HepG2 (cell line): ENCODE measurements around the gene USP27X. TPM values are rescaled to one million over a fixed set of nuclear protein-coding genes. Genes with fewer than 3 reads are reported as not detected.

Experiments
- ATAC-seq: fragments of 200-7000 bp; cut with Tn5 transposase; 3 replicates; pipeline ENCODE4 v1.9.1; 2020; ENCODE audit warnings: mild to moderate bottlenecking, moderate library complexity
- BruUV-seq: library from RNA; stranded (reverse); fragments of 400-500 nt; replicated peaks from 2 replicates; lab custom pipeline; 2021; lab: Mats Ljungman, UMichigan
- CTCF ChIA-PET: fragments of 300-600 bp; formaldehyde crosslinking; extraction: SDS; loops from one replicate; lab custom pipeline; 2021; ENCODE audit warnings: low total read pairs, inconsistent platforms, low intra/inter-chr PET ratio; lab: Yijun Ruan, JAX
- POLR2A ChIA-PET: fragments of 350-600 bp; sonication (Branson Sonifier 250); formaldehyde crosslinking; loops from one replicate; lab custom pipeline; 2020; ENCODE audit warnings: antibody characterized with exemption, inconsistent platforms; lab: Yijun Ruan, JAX
- DNase-seq: peaks from one replicate; pipeline ENCODE4 v3.0.0-alpha.2; 2015; ENCODE audit warnings: low spot score
- FAIRE-seq: peaks from 3 replicates; lab custom pipeline; 2011; peaks lifted over from hg19 to GRCh38; lab: Jason Lieb, UNC
- H2AFZ ChIP-seq: one replicate; pipeline ENCODE4 v1.6.1; 2011; ENCODE audit warnings: low read length, inconsistent platforms
- H3K27ac ChIP-seq: fragments of 300-600 bp; 3 replicates; pipeline ENCODE4 v1.8.0; 2011; ENCODE audit warnings: mixed run types, mild to moderate bottlenecking, mixed read lengths, low read length, inconsistent platforms; ENCODE audit not compliant: insufficient read depth; ENCODE audit errors: extremely low read length
- H3K27me3 ChIP-seq, 2 experiments: fragments of 200-600 bp in 1 of 2; 2 replicates in 1 of 2; 3 replicates in 1 of 2; pipeline versions ENCODE4 v1.6.0 to v1.8.0; 2011; ENCODE audit warnings: low read length in 2 of 2, mild to moderate bottlenecking in 2 of 2, moderate library complexity in 2 of 2, inconsistent platforms in 1 of 2; ENCODE audit not compliant: insufficient read depth in 2 of 2, control insufficient read depth in 1 of 2
- H3K36me3 ChIP-seq, 2 experiments: fragments of 200-600 bp in 1 of 2; replicated peaks in 1 of 2; 2 replicates in 1 of 2; 3 replicates in 1 of 2; pipeline versions ENCODE4 v1.5.1 to v1.8.0; 2011; ENCODE audit warnings: low read length in 2 of 2, inconsistent platforms in 1 of 2; ENCODE audit not compliant: insufficient read depth in 2 of 2, control insufficient read depth in 1 of 2
- H3K4me1 ChIP-seq: 2 replicates; pipeline ENCODE4 v1.5.1; 2012; ENCODE audit warnings: low read length, inconsistent platforms; ENCODE audit not compliant: insufficient read depth
- H3K4me2 ChIP-seq: 2 replicates; pipeline ENCODE4 v1.6.0; 2011; ENCODE audit warnings: low read depth, low read length, inconsistent platforms
- H3K4me3 ChIP-seq, 3 experiments: fragments of 200-600 bp in 1 of 3; sonication (generic), shearing (Covaris generic) in 1 of 3; replicated peaks in 1 of 3; 2 replicates each; pipeline ENCODE4 v1.5.1; 2011 to 2016; ENCODE audit warnings: low read length in 3 of 3, inconsistent platforms in 2 of 3, low read depth in 2 of 3, mild to moderate bottlenecking in 2 of 3, control low read depth in 1 of 3, mixed read lengths in 1 of 3; ENCODE audit not compliant: insufficient read depth in 1 of 3
- H3K79me2 ChIP-seq: one replicate; pipeline ENCODE4 v1.6.1; 2011; ENCODE audit warnings: low read length, inconsistent platforms; ENCODE audit not compliant: insufficient read depth
- H3K9ac ChIP-seq: 2 replicates; pipeline ENCODE4 v1.6.0; 2011; ENCODE audit warnings: mild to moderate bottlenecking, low read depth, low read length, inconsistent platforms; ENCODE audit not compliant: insufficient read depth
- H3K9me3 ChIP-seq: 2 replicates; pipeline ENCODE4 v1.5.1; 2012; ENCODE audit warnings: mild to moderate bottlenecking, low read length
- H4K20me1 ChIP-seq: 2 replicates; pipeline ENCODE4 v1.6.0; 2011; ENCODE audit warnings: inconsistent platforms, mild to moderate bottlenecking, low read length, moderate library complexity; ENCODE audit not compliant: insufficient read depth
- AKAP8 ChIP-seq: sonication (generic); formaldehyde crosslinking; IDR thresholded peaks from 2 replicates; pipeline ENCODE4 v1.5.1; 2020; ENCODE audit warnings: mild to moderate bottlenecking, missing genetic modification reagents
- FOXO1 ChIP-seq: sonication (generic); formaldehyde crosslinking; IDR thresholded peaks from 2 replicates; pipeline ENCODE4 v1.4.0; 2020; ENCODE audit warnings: missing genetic modification reagents
- HOXA3 ChIP-seq: sonication (generic); formaldehyde crosslinking; IDR thresholded peaks from 2 replicates; pipeline ENCODE4 v1.5.0; 2020; ENCODE audit warnings: missing genetic modification reagents
- SSRP1 ChIP-seq: IDR thresholded peaks from 2 replicates; pipeline ENCODE4 v1.6.1; 2016; ENCODE audit warnings: control low read depth
- ZNF180 ChIP-seq: sonication (generic); formaldehyde crosslinking; IDR thresholded peaks from 2 replicates; pipeline ENCODE4 v1.4.0; 2020; ENCODE audit warnings: low read depth, missing genetic modification reagents, borderline replicate concordance
- ZNF34 ChIP-seq: sonication (generic); formaldehyde crosslinking; IDR thresholded peaks from 2 replicates; pipeline ENCODE4 v1.4.0; 2020; ENCODE audit warnings: mild to moderate bottlenecking, missing genetic modification reagents, borderline replicate concordance
- ZNF451 ChIP-seq: sonication (generic); formaldehyde crosslinking; IDR thresholded peaks from 2 replicates; pipeline ENCODE4 v1.5.0; 2020; ENCODE audit warnings: mild to moderate bottlenecking, missing genetic modification reagents
- ZNF782 ChIP-seq: sonication (generic); formaldehyde crosslinking; IDR thresholded peaks from 2 replicates; pipeline ENCODE4 v1.4.0; 2020; ENCODE audit warnings: missing genetic modification reagents, mild to moderate bottlenecking, borderline replicate concordance
- WGBS: methylation state at CpG from one replicate; pipeline ENCODE4 v1.1.6; 2017; ENCODE audit warnings: low lambda C conversion rate; 5-methylcytosine and 5-hydroxymethylcytosine counted together
- in situ Hi-C: cut with HindIII; loops from 2 replicates; pipeline ENCODE4 v1.10.0; 2017; ENCODE audit warnings: low pct_unique_long_range_greater_than_20kb; ENCODE audit not compliant: extremely low pct_ligation_motif_present
- intact Hi-C: fragments of 100-400 bp; cut with micrococcal nuclease; formaldehyde crosslinking; loops from one replicate; pipeline ENCODE4 v1.10.0; 2022; ENCODE audit not compliant: unreplicated experiment
- polyA plus RNA-seq, 8 experiments: library from polyadenylated mRNA; depleted of rRNA in 3 of 8; stranded (reverse) in 7 of 8; unstranded in 1 of 8; fragments of >200 nt; fragmentation: Illumina TruSeq in 4 of 8; extraction: Trizol in 4 of 8; gene quantifications; 2 replicates each; pipeline versions ENCODE4 v1.2.1 to v1.2.3, GENCODE V29; 2011 to 2016; ENCODE audit warnings: low read depth in 4 of 8, missing spikeins in 1 of 8, mixed read lengths in 1 of 8; ENCODE audit not compliant: insufficient read depth in 1 of 8
- total RNA-seq, 5 experiments: library from RNA; depleted of rRNA; stranded (reverse); fragments of >200 nt; fragmentation: Illumina TruSeq; extraction: Trizol; gene quantifications; 2 replicates each; pipeline ENCODE4 v1.2.3, GENCODE V29; 2016; ENCODE audit warnings: low read depth in 1 of 5
- TF ChIP-seq, protein P1 (sequence below): sonication (generic); formaldehyde crosslinking; IDR thresholded peaks from 2 replicates; pipeline ENCODE4 v1.4.0; 2020; ENCODE audit warnings: missing genetic modification reagents, borderline replicate concordance
- TF ChIP-seq, protein P2 (sequence below): sonication (generic); formaldehyde crosslinking; IDR thresholded peaks from 2 replicates; pipeline ENCODE4 v1.5.0; 2020; ENCODE audit warnings: missing genetic modification reagents

USP27X gene
- total and polyA plus RNA-seq, 2 of the 13 experiments (the other 11 are each of a cell fraction or from before 2014, with no cell fraction given) = 7.2 to 9.7 TPM

DNA sequence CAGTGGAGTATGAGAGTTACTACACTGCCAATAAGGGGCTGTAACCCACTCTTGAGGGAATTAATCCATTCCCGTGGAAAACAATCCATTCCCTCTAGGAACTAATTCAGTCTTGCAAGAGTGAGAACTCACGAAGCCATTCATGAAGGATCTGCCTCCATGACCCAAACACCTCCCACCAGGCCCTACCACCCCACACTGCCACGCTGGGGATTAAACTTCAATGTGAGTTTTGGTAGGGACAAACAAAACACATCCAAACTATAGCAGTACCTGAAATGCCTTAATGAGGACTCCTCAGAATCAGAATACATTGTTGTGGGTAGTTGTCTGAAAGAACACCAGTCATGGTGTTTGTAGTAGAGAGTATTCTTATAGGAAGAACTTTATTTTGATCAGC, 31.0 kb upstream of the USP27X start (continued):
- TF ChIP-seq, protein P1, sequence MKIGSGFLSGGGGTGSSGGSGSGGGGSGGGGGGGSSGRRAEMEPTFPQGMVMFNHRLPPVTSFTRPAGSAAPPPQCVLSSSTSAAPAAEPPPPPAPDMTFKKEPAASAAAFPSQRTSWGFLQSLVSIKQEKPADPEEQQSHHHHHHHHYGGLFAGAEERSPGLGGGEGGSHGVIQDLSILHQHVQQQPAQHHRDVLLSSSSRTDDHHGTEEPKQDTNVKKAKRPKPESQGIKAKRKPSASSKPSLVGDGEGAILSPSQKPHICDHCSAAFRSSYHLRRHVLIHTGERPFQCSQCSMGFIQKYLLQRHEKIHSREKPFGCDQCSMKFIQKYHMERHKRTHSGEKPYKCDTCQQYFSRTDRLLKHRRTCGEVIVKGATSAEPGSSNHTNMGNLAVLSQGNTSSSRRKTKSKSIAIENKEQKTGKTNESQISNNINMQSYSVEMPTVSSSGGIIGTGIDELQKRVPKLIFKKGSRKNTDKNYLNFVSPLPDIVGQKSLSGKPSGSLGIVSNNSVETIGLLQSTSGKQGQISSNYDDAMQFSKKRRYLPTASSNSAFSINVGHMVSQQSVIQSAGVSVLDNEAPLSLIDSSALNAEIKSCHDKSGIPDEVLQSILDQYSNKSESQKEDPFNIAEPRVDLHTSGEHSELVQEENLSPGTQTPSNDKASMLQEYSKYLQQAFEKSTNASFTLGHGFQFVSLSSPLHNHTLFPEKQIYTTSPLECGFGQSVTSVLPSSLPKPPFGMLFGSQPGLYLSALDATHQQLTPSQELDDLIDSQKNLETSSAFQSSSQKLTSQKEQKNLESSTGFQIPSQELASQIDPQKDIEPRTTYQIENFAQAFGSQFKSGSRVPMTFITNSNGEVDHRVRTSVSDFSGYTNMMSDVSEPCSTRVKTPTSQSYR = no peak
- TF ChIP-seq FOXO1 (CRISPR knock-in tag) (no peak), SSRP1 (CRISPR knock-in tag) (no peak), HOXA3 (CRISPR knock-in tag) (no peak), AKAP8 (no peak), ZNF180 (CRISPR knock-in tag) (no peak)
- TF ChIP-seq, protein P2, sequence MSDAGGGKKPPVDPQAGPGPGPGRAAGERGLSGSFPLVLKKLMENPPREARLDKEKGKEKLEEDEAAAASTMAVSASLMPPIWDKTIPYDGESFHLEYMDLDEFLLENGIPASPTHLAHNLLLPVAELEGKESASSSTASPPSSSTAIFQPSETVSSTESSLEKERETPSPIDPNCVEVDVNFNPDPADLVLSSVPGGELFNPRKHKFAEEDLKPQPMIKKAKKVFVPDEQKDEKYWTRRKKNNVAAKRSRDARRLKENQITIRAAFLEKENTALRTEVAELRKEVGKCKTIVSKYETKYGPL (CRISPR knock-in tag) = no peak

DNA sequence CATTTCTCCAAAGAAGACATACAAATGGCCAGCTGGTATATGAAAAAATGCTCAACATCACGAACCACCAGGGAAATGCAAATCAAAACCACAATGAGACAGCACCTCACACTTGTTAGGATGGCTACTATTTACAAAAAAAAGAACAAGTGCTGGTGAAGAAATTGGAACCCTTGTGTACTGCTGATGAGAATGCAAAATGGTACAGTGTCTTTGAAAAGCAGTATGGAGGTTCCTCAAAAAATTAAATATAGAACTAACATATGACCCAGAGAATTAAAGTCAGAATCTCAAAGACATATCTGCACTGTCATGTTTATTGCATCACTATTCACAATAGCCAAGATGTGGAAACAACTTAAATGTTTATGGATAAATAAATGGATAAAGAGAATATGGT, 29.3 kb upstream of the USP27X start:
- TF ChIP-seq ZNF782 (no peak), ZNF34 (CRISPR knock-in tag) (no peak), ZNF451 (CRISPR knock-in tag) (no peak)
- in situ Hi-C loops = no loop called here
- Histone ChIP-seq H3K9ac (no peak overlapping the region), H3K79me2 (no peaks in the 10 kb centered on the region), H3K4me2 (no peak overlapping the region), H3K27ac (no peak overlapping the region), H3K9me3 (no peaks in the 10 kb centered on the region), H3K4me1 (peaks cover 2% of the 10 kb centered on the region), H3K27me3 (no peaks in the 10 kb centered on the region), H3K36me3 (no peaks in the 10 kb centered on the region), H4K20me1 (no peaks in the 10 kb centered on the region), H3K4me3 (no peak overlapping the region), H2AFZ (no peak overlapping the region)
- ChIA-PET POLR2A (no interaction called here), CTCF (no interaction called here)
- intact Hi-C loops = no loop called here
- BruUV-seq = no TSS peak
- no peak for ATAC-seq
- WGBS = 88% methylated on average over 1 of the region's 1 CpG
- FAIRE-seq = no peak
- no peak for DNase-seq
